ENCODE data around the gene UBE2D3.

Gene UBE2D3

DNA sequence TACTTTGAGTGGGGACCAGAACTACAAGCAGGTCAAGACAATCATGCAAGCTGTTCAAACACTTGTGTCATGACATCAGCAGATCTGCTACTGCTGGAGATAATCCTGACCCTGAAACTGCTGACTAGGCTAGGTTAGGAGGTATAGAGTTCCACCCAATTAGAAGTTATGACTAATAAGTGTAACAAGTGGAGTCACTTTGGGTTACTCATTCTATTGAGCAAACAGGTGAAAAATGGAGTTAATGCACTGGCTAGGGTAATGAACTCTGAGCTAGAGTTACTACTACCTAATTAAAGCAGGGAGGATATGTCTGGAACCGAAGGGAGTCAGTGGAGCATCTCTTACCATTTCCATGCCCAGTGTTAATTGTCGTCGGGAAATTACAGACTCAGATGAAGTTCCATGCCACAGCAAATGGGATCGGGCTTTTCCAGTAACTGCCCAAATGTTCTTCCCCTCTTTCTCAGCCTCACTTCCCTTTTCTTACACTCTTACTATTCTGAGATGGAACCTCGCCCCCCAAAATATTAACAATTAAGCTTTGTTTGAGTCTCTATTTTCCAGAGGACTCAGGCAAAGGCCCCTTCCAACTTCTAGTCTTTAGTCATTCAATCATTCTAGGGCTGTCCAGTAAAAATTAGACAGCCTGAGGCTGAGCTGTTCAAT, 46.7 kb downstream of the UBE2D3 start:
- Histone ChIP-seq H3K9me3 (ENCODE audit: insufficient read depth, low read depth, low read length) (no peaks in the 10 kb centered on the region), H3K4me1 (ENCODE audit: insufficient read depth, low read length, poor library complexity, severe bottlenecking) (peaks cover 6% of the 10 kb centered on the region), H2AFZ (ENCODE audit: low read length) (no peak overlapping the region), H3K79me2 (ENCODE audit: insufficient read depth, low read length) (no peaks in the 10 kb centered on the region), H4K20me1 (ENCODE audit: insufficient read depth, low read length, poor library complexity, severe bottlenecking) (no peaks in the 10 kb centered on the region), H3K9me2 (replicated peaks; ENCODE audit: low read depth, low read length) (no peaks in the 10 kb centered on the region), H3K4me3 (ENCODE audit: low read length, poor library complexity, severe bottlenecking) (no peak overlapping the region), H3K4me2 (ENCODE audit: low read depth, low read length, poor library complexity, severe bottlenecking) (no peak overlapping the region), H3K9ac (ENCODE audit: low read depth, low read length, poor library complexity, severe bottlenecking) (no peak overlapping the region), H3K36me3 (ENCODE audit: insufficient read depth, low read length) (no peaks in the 10 kb centered on the region), H3F3A (ENCODE audit: low read depth) (no peaks in the 10 kb centered on the region), H3K27me3 (ENCODE audit: insufficient read depth, low read length, poor library complexity, severe bottlenecking) (no peaks in the 10 kb centered on the region)
- no peak for TF ChIP-seq EZH2phosphoT487 (IDR thresholded peaks at IDR 0.05; ENCODE audit: borderline replicate concordance)
- TF ChIP-seq, protein P1, sequence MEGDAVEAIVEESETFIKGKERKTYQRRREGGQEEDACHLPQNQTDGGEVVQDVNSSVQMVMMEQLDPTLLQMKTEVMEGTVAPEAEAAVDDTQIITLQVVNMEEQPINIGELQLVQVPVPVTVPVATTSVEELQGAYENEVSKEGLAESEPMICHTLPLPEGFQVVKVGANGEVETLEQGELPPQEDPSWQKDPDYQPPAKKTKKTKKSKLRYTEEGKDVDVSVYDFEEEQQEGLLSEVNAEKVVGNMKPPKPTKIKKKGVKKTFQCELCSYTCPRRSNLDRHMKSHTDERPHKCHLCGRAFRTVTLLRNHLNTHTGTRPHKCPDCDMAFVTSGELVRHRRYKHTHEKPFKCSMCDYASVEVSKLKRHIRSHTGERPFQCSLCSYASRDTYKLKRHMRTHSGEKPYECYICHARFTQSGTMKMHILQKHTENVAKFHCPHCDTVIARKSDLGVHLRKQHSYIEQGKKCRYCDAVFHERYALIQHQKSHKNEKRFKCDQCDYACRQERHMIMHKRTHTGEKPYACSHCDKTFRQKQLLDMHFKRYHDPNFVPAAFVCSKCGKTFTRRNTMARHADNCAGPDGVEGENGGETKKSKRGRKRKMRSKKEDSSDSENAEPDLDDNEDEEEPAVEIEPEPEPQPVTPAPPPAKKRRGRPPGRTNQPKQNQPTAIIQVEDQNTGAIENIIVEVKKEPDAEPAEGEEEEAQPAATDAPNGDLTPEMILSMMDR (conservative IDR thresholded peaks at IDR 0.05; ENCODE audit: low read length): no peak

DNA sequence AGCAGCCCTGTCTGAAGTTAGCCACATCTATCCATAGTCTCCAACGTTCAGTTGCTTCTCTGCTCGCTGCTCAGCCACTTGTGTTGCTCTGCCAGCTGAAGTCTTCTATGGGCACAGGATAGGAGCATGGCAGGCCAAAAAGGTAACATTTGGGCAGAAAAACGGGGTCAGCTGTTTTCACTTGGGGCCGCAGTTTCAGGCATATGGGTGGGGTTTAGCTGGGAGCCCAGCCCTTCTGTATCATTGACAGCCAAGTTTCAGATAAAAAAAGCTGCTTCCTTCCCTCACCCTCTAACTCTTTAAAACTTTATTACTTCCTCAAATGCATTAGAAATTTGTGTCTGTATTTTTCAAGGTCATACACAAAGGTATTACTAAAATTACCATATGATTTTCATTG, 48.1 kb downstream of the UBE2D3 start:
- no peaks in the 10 kb centered on the region for H4K20me1 ChIP-seq (ENCODE audit: insufficient read depth, low read length, poor library complexity, severe bottlenecking)
- H2AFZ ChIP-seq (ENCODE audit: low read length): no peak overlapping the region
- H3K79me2 ChIP-seq (ENCODE audit: insufficient read depth, low read length): no peaks in the 10 kb centered on the region
- H3F3A ChIP-seq (ENCODE audit: low read depth): no peaks in the 10 kb centered on the region
- H3K27me3 ChIP-seq (ENCODE audit: insufficient read depth, low read length, poor library complexity, severe bottlenecking): no peaks in the 10 kb centered on the region
- H3K9me3 ChIP-seq (ENCODE audit: insufficient read depth, low read depth, low read length): no peaks in the 10 kb centered on the region
- no peak overlapping the region for H3K9ac ChIP-seq (ENCODE audit: low read depth, low read length, poor library complexity, severe bottlenecking)
- no peaks in the 10 kb centered on the region for H3K36me3 ChIP-seq (ENCODE audit: insufficient read depth, low read length)
- H3K4me2 ChIP-seq (ENCODE audit: low read depth, low read length, poor library complexity, severe bottlenecking): no peak overlapping the region
- peaks cover 6% of the 10 kb centered on the region for H3K4me1 ChIP-seq (ENCODE audit: insufficient read depth, low read length, poor library complexity, severe bottlenecking)
- no peaks in the 10 kb centered on the region for H3K9me2 ChIP-seq (replicated peaks; ENCODE audit: low read depth, low read length)
- no peak overlapping the region for H3K4me3 ChIP-seq (ENCODE audit: low read length, poor library complexity, severe bottlenecking)
- no peak for TF ChIP-seq EZH2phosphoT487 (IDR thresholded peaks at IDR 0.05; ENCODE audit: borderline replicate concordance)
- TF ChIP-seq, protein P1 (conservative IDR thresholded peaks at IDR 0.05; ENCODE audit: low read length): no peak

GRCh38 chr4:102778720-102779119, 48.6 kb downstream of the UBE2D3 start:
- Histone ChIP-seq H3K4me2 (ENCODE audit: low read depth, low read length, poor library complexity, severe bottlenecking) (no peak overlapping the region), H3K79me2 (ENCODE audit: insufficient read depth, low read length) (no peaks in the 10 kb centered on the region), H3K9me3 (ENCODE audit: insufficient read depth, low read depth, low read length) (no peaks in the 10 kb centered on the region), H3K4me3 (ENCODE audit: low read length, poor library complexity, severe bottlenecking) (no peak overlapping the region), H3K4me1 (ENCODE audit: insufficient read depth, low read length, poor library complexity, severe bottlenecking) (peaks cover 6% of the 10 kb centered on the region), H3K27me3 (ENCODE audit: insufficient read depth, low read length, poor library complexity, severe bottlenecking) (no peaks in the 10 kb centered on the region), H3K9ac (ENCODE audit: low read depth, low read length, poor library complexity, severe bottlenecking) (no peak overlapping the region), H3K36me3 (ENCODE audit: insufficient read depth, low read length) (no peaks in the 10 kb centered on the region), H4K20me1 (ENCODE audit: insufficient read depth, low read length, poor library complexity, severe bottlenecking) (no peaks in the 10 kb centered on the region), H2AFZ (ENCODE audit: low read length) (no peak overlapping the region), H3F3A (ENCODE audit: low read depth) (no peaks in the 10 kb centered on the region), H3K9me2 (replicated peaks; ENCODE audit: low read depth, low read length) (no peaks in the 10 kb centered on the region)
- no peak for TF ChIP-seq EZH2phosphoT487 (IDR thresholded peaks at IDR 0.05; ENCODE audit: borderline replicate concordance)
- TF ChIP-seq, protein P1 (conservative IDR thresholded peaks at IDR 0.05; ENCODE audit: low read length): no peak

Data from Loucy (cell line).